GM21619 (cell line): ENCODE measurements around the gene SPINK8.
"Not testable (repeated sequence)": the region's sequence is repeated elsewhere in the genome, so short reads cannot be mapped to it uniquely, and the experiment has no call there.

Experiments
- ATAC-seq: cut with Tn5 transposase; IDR thresholded peaks from one replicate; pipeline ENCODE4 v1.9.1; 2021; ENCODE audit not compliant: unreplicated experiment

SPINK8 gene

DNA sequence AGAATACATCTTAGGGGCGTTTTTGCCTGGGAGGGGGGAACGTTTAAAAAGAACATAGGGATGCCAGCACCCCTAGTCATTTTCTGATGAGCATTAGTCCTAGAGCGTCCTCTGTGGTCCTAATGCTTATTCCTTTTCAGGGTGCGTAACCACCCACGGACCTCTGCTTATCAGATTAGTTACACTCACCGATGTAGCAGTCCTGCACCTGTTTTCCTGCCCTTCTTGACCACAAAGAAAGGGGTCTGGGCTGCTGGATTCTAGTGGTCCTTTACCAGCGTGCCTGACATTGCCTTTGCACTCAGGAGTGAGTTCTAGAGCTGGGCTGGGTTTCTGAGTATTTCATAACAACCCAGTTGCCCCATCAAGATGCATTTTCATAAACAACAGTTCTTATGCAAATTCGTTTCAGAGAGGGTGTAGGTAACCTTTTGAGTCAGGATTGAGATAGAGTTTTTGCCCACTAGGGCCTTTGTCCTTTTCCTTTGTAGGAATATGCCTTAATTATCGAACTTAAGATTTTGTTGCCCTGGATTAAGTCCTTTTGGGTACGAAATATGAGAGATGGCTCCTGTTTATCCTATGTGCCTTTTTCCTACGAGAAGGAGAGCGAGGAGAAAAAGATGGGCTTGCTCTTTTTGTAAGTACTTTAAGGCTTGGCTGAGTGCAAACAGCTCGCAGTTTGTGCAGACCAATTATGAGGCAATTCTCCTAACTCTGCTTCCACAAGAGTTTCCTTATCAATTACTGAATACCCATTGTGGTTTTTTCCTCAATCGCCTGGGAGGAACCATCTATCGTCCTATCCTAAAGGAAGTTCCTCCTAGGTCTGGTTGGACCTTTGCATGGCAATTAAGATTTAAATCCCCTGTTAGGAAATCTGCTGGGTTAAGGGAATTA, at the start of gene SPINK8:
TSS of gene SPINK8 (minus strand) at position 316 of the 900 bp plus-strand sequence. CDS start 5,320 bp downstream, outside the sequence.
- ATAC-seq: not testable (repeated sequence)

- ATAC-seq: no peak
Observed at GRCh38 chr3:48372862-48373435, 39.5 kb upstream of the SPINK8 start.

GRCh38 chr3:48372377-48372770, 38.9 kb upstream of the SPINK8 start:
- no peak for ATAC-seq

GRCh38 chr3:48371651-48372376, 38.4 kb upstream of the SPINK8 start, which contains the start of gene FBXW12:
Gene FBXW12 (plus strand): TSS chr3:48372219. CDS start chr3:48372768, 549 bp downstream.
- ATAC-seq: no peak

- ATAC-seq: no peak
Observed at GRCh38 chr3:48370333-48370713, 36.9 kb upstream of the SPINK8 start.

- ATAC-seq: no peak
Observed at GRCh38 chr3:48369693-48370332, 36.4 kb upstream of the SPINK8 start.

DNA sequence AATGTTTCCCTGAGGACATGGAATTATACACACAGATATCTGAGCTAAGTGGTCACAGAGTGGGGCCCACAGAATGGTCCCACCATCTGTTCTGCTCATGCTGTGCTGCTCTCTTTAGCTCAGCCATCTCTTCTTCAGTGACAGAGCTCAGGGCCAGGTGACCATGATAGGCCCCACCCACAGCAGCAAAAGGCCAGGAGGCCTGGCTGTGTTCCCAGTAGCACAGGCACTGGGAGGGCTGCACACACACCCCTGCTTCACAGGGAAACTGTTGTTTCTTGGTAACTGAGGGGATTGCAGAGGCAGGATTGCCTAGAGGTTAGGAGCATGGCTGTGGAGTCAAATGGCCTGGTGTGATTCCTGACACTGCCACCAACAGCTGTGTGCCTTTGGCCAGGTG, 33.7 kb upstream of the SPINK8 start:
- no peak for ATAC-seq

DNA sequence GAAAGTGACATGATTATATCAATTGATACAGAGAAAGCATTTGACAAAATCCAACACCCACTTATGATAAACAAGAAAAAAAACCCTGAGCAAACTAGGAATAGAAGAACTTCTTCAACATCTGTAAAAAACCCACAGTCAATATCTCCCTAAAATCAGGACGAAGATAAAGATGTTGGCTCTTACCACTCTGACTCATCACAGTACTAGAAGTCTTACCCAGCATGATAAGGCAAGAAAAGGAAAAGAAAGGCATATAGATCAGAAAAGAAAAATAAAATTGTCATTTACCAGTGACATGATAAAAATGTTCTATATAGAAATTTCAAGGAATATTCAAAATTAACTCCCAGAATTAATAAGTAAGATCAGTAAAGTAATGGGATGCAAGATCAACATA, 31.4 kb upstream of the SPINK8 start:
- ATAC-seq: no peak

- no peak for ATAC-seq
Observed at GRCh38 chr3:48361928-48362327, 28.5 kb upstream of the SPINK8 start.

- no peak for ATAC-seq
Observed at GRCh38 chr3:48356419-48356818, 23.0 kb upstream of the SPINK8 start.

GRCh38 chr3:48353987-48354386, 20.5 kb upstream of the SPINK8 start:
- no peak for ATAC-seq

DNA sequence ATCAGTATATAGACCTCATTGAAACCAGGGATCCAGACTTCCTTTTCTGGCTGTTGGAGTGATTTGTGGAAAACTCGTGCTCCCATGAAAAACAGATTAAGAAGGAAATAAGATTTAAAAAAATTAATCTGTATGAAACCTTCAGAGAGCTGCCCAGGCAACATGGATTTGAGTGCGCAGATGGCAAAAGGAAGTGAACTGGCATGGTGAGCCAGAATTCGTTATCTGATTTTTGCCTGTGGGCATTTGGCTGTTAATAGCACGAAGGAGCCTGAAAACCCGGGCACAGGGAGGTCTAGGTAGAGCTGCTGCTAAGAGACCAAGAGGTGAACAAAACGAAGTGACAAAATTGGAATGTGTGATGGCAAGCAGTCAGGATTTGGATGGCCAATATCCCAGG, 19.1 kb upstream of the SPINK8 start:
- no peak for ATAC-seq

DNA sequence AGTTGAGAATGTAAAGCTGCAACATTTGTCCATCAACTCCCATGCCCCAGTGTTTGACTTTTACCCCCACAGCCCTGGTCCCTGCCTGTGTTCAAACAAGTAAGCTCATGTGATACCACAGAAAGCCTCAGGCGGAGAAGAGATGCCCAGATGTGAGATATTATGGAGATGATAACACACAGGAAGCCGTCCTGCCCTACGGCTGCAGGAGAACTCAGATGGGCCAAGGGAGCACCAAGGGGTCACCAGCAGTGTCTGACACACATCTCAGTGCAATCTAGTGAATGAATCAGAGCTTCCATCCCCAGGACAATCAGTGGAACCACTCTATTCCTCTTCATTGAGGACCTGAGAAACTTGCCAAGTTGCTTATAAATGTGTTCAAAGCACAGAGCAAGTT, 14.0 kb upstream of the SPINK8 start:
- no peak for ATAC-seq

- ATAC-seq: no peak
Observed at GRCh38 chr3:48345946-48346572, 12.6 kb upstream of the SPINK8 start.

DNA sequence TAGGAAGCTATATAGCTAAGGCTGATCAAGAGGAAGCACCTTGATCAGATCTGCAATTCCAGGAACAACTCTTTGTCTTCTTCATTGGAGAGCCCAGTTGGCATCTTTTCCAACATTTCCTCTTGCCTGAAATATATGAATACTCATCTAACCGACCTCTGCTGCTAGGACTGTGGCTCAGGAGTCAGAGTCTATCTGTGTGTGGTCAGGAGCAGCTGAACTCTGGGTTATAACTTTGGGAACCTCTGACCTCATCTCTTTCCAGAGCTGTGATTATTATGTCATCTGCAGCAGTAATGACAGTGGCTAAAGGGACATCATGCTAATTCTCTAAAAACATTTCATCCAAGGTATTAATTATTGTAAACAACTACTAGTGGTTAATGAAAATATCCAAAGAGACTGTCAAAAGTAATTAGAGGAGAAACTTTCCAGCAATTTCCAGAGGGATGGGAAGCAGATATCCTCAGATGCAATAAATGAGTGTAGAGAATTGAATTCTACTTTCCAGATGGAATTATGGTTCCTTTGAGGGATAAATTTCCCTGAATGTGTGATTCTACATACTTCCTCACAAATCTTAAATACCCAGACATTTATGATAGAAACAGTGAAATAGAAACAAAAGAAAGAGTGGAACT, 11.5 kb upstream of the SPINK8 start:
- ATAC-seq: no peak

DNA sequence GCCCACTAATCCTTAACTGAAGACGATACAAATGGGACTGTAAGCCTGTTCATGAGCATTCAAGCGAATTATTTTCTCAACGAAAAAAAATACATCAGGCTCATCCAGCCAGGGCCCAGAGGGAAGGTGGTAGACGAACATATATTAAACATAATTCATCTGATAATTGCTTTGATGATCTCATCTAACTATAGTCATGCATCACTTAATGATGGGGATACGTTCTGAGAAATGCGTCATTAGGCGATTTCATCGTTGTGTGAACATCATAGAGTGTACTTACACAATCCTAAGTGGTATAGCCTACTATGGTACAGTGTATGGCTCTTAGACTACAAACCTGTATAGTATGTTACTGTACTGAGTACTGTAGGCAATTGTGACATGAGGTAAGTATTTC, 10.0 kb upstream of the SPINK8 start:
- ATAC-seq: no peak

DNA sequence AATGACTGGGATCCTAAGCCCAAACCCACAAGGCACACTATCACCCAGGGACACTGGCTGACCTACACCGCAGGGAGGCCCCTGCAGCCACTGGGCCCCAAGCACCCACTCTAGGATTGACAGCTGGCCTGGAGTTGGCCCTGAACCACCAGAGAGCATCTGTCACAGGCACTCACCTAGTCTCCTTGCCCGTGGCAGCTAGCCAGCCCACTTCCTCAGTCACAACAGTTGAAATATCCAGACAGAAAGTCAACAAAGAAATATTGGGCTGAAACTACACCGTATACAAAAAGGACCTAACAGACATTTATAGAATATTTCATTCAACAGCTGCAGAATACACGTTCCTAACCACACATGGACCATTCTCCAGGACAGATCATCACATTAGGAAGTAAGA, 5.2 kb upstream of the SPINK8 start:
- ATAC-seq: no peak

GRCh38 chr3:48337536-48337935, 4.1 kb upstream of the SPINK8 start:
- ATAC-seq: not testable (repeated sequence)

GRCh38 chr3:48335286-48335685, 1.8 kb upstream of the SPINK8 start:
- not testable (repeated sequence) for ATAC-seq

DNA sequence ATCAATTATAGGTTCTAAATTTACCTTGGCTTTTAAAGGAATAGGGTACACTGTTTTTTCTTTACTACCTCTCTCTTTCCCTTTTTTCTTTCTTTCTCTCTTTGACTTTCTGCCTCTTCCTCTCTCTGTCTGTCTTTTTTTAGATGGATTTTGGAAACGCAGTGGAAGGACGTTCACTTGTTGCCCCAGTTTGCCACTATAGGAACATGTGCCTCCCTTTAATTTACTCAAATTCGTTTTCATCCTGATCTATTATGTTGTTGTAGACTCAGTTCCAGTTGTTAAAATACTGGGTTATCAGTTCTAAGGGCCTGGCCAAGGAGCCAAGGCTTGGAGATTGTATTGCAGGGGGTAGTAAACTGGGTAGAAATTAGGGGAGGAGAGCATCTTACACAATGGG, 1.1 kb upstream of the SPINK8 start:
- ATAC-seq: no peak
